Trophoblast cell (in vitro differentiated cells and primary cell): ENCODE data around the gene FGD3.

Experiments used
- DNase-seq, 2 donors: peaks; one replicate each; pipeline ENCODE4 v3.0.0-alpha.2; 2016
- H2AFZ ChIP-seq: 2 replicates; pipeline ENCODE4 v1.6.1; 2013; ENCODE audit warnings: low read length, moderate library complexity, mild to moderate bottlenecking; ENCODE audit not compliant: insufficient read depth, poor library complexity
- H2AK5ac ChIP-seq: 2 replicates; pipeline ENCODE4 v1.6.1; 2013; ENCODE audit warnings: mild to moderate bottlenecking, low read length
- H2BK120ac ChIP-seq: 2 replicates; pipeline ENCODE4 v1.6.1; 2013; ENCODE audit warnings: low read length, mild to moderate bottlenecking, moderate library complexity; ENCODE audit not compliant: insufficient read depth, poor library complexity
- H2BK12ac ChIP-seq: 2 replicates; pipeline ENCODE4 v1.6.1; 2013; ENCODE audit warnings: mild to moderate bottlenecking, low read length, moderate library complexity
- H2BK5ac ChIP-seq: 2 replicates; pipeline ENCODE4 v1.6.1; 2013; ENCODE audit warnings: low read length, low read depth, moderate library complexity, mild to moderate bottlenecking; ENCODE audit not compliant: poor library complexity
- H3K14ac ChIP-seq: 2 replicates; pipeline ENCODE4 v1.6.1; 2013; ENCODE audit warnings: mild to moderate bottlenecking, low read length
- H3K18ac ChIP-seq: 2 replicates; pipeline ENCODE4 v1.6.1; 2013; ENCODE audit warnings: mild to moderate bottlenecking, low read length
- H3K23ac ChIP-seq: 2 replicates; pipeline ENCODE4 v1.6.1; 2013; ENCODE audit warnings: low read length
- H3K27ac ChIP-seq: 2 replicates; pipeline ENCODE4 v1.5.1; 2013; ENCODE audit warnings: low read depth, mild to moderate bottlenecking, inconsistent platforms, low read length, moderate library complexity
- H3K27me3 ChIP-seq: 2 replicates; pipeline ENCODE4 v1.6.1; 2013; ENCODE audit warnings: inconsistent platforms, mild to moderate bottlenecking, low read length, moderate library complexity; ENCODE audit not compliant: insufficient read depth
- H3K36me3 ChIP-seq, 2 experiments: 1 replicate in 1 of 2; 2 replicates in 1 of 2; pipeline ENCODE4 v1.6.1; 2013; ENCODE audit warnings: low read length in 2 of 2, mild to moderate bottlenecking in 2 of 2, moderate library complexity in 1 of 2; ENCODE audit not compliant: insufficient read depth in 2 of 2, control insufficient read depth in 1 of 2
- H3K4ac ChIP-seq: 2 replicates; pipeline ENCODE4 v1.6.1; 2013; ENCODE audit warnings: low read depth, mild to moderate bottlenecking, low read length, moderate library complexity
- H3K4me1 ChIP-seq, 2 experiments: 1 replicate in 1 of 2; 2 replicates in 1 of 2; pipeline ENCODE4 v1.6.1; 2013; ENCODE audit warnings: low read length in 2 of 2, mild to moderate bottlenecking in 2 of 2, moderate library complexity in 1 of 2; ENCODE audit not compliant: insufficient read depth in 2 of 2, control insufficient read depth in 1 of 2
- H3K4me2 ChIP-seq: 2 replicates; pipeline ENCODE4 v1.6.1; 2013; ENCODE audit warnings: inconsistent platforms, mild to moderate bottlenecking, low read length, moderate library complexity
- H3K4me3 ChIP-seq: 2 replicates; pipeline ENCODE4 v1.5.1; 2013; ENCODE audit warnings: mild to moderate bottlenecking, low read depth, low read length, inconsistent platforms
- H3K79me1 ChIP-seq: one replicate; pipeline ENCODE4 v1.6.1; 2013; ENCODE audit warnings: low read length
- H3K79me2 ChIP-seq: 2 replicates; pipeline ENCODE4 v1.6.1; 2013; ENCODE audit warnings: low read length, mild to moderate bottlenecking; ENCODE audit not compliant: control insufficient read depth, insufficient read depth, poor library complexity
- H3K9ac ChIP-seq: 2 replicates; pipeline ENCODE4 v1.6.1; 2013; ENCODE audit warnings: mild to moderate bottlenecking, low read length
- H3K9me3 ChIP-seq: 2 replicates; pipeline ENCODE4 v1.6.1; 2013; ENCODE audit warnings: low read depth, mild to moderate bottlenecking, control low read depth, inconsistent platforms, low read length; ENCODE audit not compliant: insufficient read depth
- H4K12ac ChIP-seq: 2 replicates; pipeline ENCODE4 v1.6.1; 2013; ENCODE audit warnings: low read depth, mild to moderate bottlenecking, low read length, moderate library complexity
- H4K8ac ChIP-seq: 2 replicates; pipeline ENCODE4 v1.6.1; 2013; ENCODE audit warnings: low read depth, mild to moderate bottlenecking, low read length, moderate library complexity
- H4K91ac ChIP-seq: one replicate; pipeline ENCODE4 v1.6.1; 2013; ENCODE audit warnings: low read depth, mild to moderate bottlenecking, low read length, moderate library complexity
- WGBS: extraction: QIAGEN DNeasy Blood & Tissue Kit; methylation state at CpG from one replicate; pipeline ENCODE4 v1.1.7; 2013; ENCODE audit warnings: missing lambda C conversion rate; ENCODE audit not compliant: insufficient read length, insufficient coverage; ENCODE audit errors: extremely low coverage; 5-methylcytosine and 5-hydroxymethylcytosine counted together

Gene FGD3

GRCh38 chr9:93030642-93031628 is 83.6 kb downstream of the FGD3 start:
- no peak for DNase-seq

DNA sequence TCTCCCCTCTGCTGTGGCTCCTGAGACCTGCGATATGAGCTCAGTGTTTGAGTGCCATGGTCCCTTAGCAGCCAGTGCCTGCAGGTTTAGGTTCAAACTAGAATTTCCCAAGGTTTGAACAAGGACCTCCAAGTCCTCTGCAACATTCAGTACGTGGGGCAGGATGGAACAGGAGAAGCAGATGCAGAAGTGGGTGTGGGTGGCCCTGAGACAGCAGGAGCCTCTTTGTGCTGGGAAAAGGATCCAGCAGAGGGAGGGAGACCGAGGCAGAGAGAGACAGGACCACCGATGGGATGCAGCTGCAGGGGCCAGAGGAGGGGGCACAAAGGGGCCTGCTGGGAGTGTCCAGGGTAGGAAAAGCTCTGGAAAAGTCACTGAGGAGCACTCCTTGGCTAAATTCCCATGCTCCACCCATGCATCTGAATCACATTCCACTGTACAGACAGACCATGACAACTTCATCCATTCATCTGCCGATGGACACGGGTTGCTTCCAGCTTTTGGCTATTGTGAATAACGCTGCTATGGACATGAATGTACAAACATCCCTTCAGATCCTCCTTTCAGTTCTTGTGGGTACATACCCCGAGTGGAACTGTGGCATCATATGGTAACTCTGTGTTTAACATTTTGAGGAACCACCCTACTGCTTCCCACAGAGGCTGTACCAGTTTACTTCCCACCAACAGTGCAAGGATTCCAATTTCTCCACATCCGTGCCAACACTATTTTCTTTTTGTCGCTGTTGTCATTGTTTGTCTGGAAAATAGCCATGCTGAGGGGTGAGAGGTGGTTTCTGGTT is 84.5 kb downstream of the FGD3 start:
- WGBS = no CpG with 5 or more reads among the region's 10 CpGs
- Histone ChIP-seq H3K4me2 (no peak overlapping the region), H2AK5ac (no peak overlapping the region)

More at GRCh38 chr9:93030642-93031628, 83.6 kb downstream of the FGD3 start:
- H2AK5ac ChIP-seq = no peak overlapping the region
- H3K18ac ChIP-seq = no peak overlapping the region
- H3K27me3 ChIP-seq = no peaks in the 10 kb centered on the region
- H3K79me2 ChIP-seq = no peaks in the 10 kb centered on the region
- H2BK5ac ChIP-seq = no peak overlapping the region
- H2AFZ ChIP-seq = no peak overlapping the region
- H3K9me3 ChIP-seq = peaks cover 1% of the 10 kb centered on the region
- H3K27ac ChIP-seq = no peak overlapping the region
- 100% methylated on average over 3 of the region's 9 CpGs for WGBS
- no peak overlapping the region for H2BK120ac ChIP-seq
- H4K91ac ChIP-seq = no peak overlapping the region
- H3K4me3 ChIP-seq = no peak overlapping the region
- H3K23ac ChIP-seq = no peak overlapping the region
- no peak overlapping the region for H4K8ac ChIP-seq
- H3K4me2 ChIP-seq = no peak overlapping the region
- H3K14ac ChIP-seq = no peak overlapping the region
- H3K9ac ChIP-seq = no peak overlapping the region
- no peaks in the 10 kb centered on the region for H3K36me3 ChIP-seq
- H2BK12ac ChIP-seq = no peak overlapping the region
- H3K79me1 ChIP-seq = no peaks in the 10 kb centered on the region
- H3K4me1 ChIP-seq = no peaks in the 10 kb centered on the region
- H4K12ac ChIP-seq = no peak overlapping the region
- H3K4ac ChIP-seq = no peak overlapping the region

GRCh38 chr9:93032545-93032944 is 85.2 kb downstream of the FGD3 start:
- H3K23ac ChIP-seq = no peak overlapping the region
- peaks cover 1% of the 10 kb centered on the region for H3K9me3 ChIP-seq
- H3K4me2 ChIP-seq = no peak overlapping the region
- no peak overlapping the region for H3K14ac ChIP-seq
- no peak overlapping the region for H2BK120ac ChIP-seq
- no peak overlapping the region for H2AFZ ChIP-seq
- H4K12ac ChIP-seq = no peak overlapping the region
- no peak overlapping the region for H2BK12ac ChIP-seq
- H3K4me1 ChIP-seq = no peaks in the 10 kb centered on the region
- H3K18ac ChIP-seq = no peak overlapping the region
- DNase-seq = no peak
- H3K27me3 ChIP-seq = no peaks in the 10 kb centered on the region
- no peak overlapping the region for H2BK5ac ChIP-seq
- H3K4me3 ChIP-seq = no peak overlapping the region
- H3K9ac ChIP-seq = no peak overlapping the region
- no peaks in the 10 kb centered on the region for H3K79me1 ChIP-seq
- no peak overlapping the region for H4K8ac ChIP-seq
- H2AK5ac ChIP-seq = no peak overlapping the region
- H3K4ac ChIP-seq = no peak overlapping the region
- no peaks in the 10 kb centered on the region for H3K36me3 ChIP-seq
- no peak overlapping the region for H4K91ac ChIP-seq
- no peak overlapping the region for H3K27ac ChIP-seq
- H3K79me2 ChIP-seq = no peaks in the 10 kb centered on the region
- no CpG with 5 or more reads among the region's 12 CpGs for WGBS

More for the DNA sequence above, 84.5 kb downstream of the FGD3 start:
- Histone ChIP-seq H4K91ac (no peak overlapping the region), H3K27ac (no peak overlapping the region), H3K9ac (no peak overlapping the region), H3K4me3 (no peak overlapping the region), H3K27me3 (no peaks in the 10 kb centered on the region), H2AFZ (no peak overlapping the region), H3K4ac (no peak overlapping the region), H2BK120ac (no peak overlapping the region), H4K12ac (no peak overlapping the region), H3K4me1 (no peaks in the 10 kb centered on the region), H3K18ac (no peak overlapping the region), H2BK12ac (no peak overlapping the region), H3K9me3 (peaks cover 1% of the 10 kb centered on the region), H3K79me1 (no peaks in the 10 kb centered on the region), H3K79me2 (no peaks in the 10 kb centered on the region), H3K23ac (no peak overlapping the region), H3K36me3 (no peaks in the 10 kb centered on the region), H3K14ac (no peak overlapping the region), H4K8ac (no peak overlapping the region), H2BK5ac (no peak overlapping the region)
- no peak for DNase-seq

GRCh38 chr9:93033531-93033930 is 86.2 kb downstream of the FGD3 start:
- Histone ChIP-seq H2BK120ac (no peak overlapping the region), H4K12ac (no peak overlapping the region), H2AFZ (no peak overlapping the region), H3K4me2 (no peak overlapping the region), H3K9ac (no peak overlapping the region), H3K23ac (no peak overlapping the region), H2AK5ac (no peak overlapping the region), H3K79me2 (no peaks in the 10 kb centered on the region), H3K4me1 (no peaks in the 10 kb centered on the region), H3K4me3 (no peak overlapping the region), H3K4ac (no peak overlapping the region), H3K14ac (no peak overlapping the region), H4K91ac (no peak overlapping the region), H3K18ac (no peak overlapping the region), H4K8ac (no peak overlapping the region), H3K27ac (no peak overlapping the region), H3K9me3 (peaks cover 1% of the 10 kb centered on the region), H3K36me3 (no peaks in the 10 kb centered on the region), H3K27me3 (no peaks in the 10 kb centered on the region), H3K79me1 (no peaks in the 10 kb centered on the region), H2BK12ac (no peak overlapping the region), H2BK5ac (no peak overlapping the region)
- no CpG with 5 or more reads among the region's 6 CpGs for WGBS
- no peak for DNase-seq
